HepG2 (cell line): ENCODE data around the gene THRA. TPM values are rescaled to one million over a fixed set of nuclear protein-coding genes. Genes with fewer than 3 reads are reported as not detected.

Experiments used
- CHCHD3 ChIP-seq: sonication (generic); formaldehyde crosslinking; IDR thresholded peaks from 2 replicates; pipeline ENCODE4 v1.8.0; 2022; ENCODE audit warnings: mild to moderate bottlenecking, missing genetic modification reagents, moderate library complexity
- FOXK1 ChIP-seq: sonication (generic); formaldehyde crosslinking; IDR thresholded peaks from 2 replicates; pipeline ENCODE4 v1.4.0; 2020; ENCODE audit warnings: low read depth, missing genetic modification reagents, borderline replicate concordance
- HCFC1 ChIP-seq: fragments of 150-350 bp; IDR thresholded peaks from 2 replicates; pipeline ENCODE4 v1.6.1; 2014; ENCODE audit warnings: low read depth, low read length
- HNRNPK ChIP-seq: fragments of 200-400 bp; formaldehyde crosslinking; IDR thresholded peaks from 2 replicates; pipeline ENCODE4 v1.6.1; 2018; ENCODE audit warnings: low read length, low read depth, moderate library complexity, mild to moderate bottlenecking; ENCODE audit not compliant: poor library complexity, severe bottlenecking
- HNRNPUL1 ChIP-seq: fragments of 200-400 bp; formaldehyde crosslinking; IDR thresholded peaks from 2 replicates; pipeline ENCODE4 v1.6.1; 2017; ENCODE audit warnings: low read depth, mild to moderate bottlenecking, low read length, moderate library complexity
- RBM22 ChIP-seq: fragments of 200-400 bp; formaldehyde crosslinking; optimal IDR thresholded peaks from 2 replicates; pipeline ENCODE3; 2017; ENCODE audit warnings: mild to moderate bottlenecking, low read length, moderate library complexity
- polyA plus RNA-seq, 8 experiments: library from polyadenylated mRNA; depleted of rRNA in 3 of 8; stranded (reverse) in 7 of 8; unstranded in 1 of 8; fragments of >200 nt; fragmentation: Illumina TruSeq in 4 of 8; extraction: Trizol in 4 of 8; gene quantifications; 2 replicates each; pipeline versions ENCODE4 v1.2.1 to v1.2.3, GENCODE V29; 2011 to 2016; ENCODE audit warnings: low read depth in 4 of 8, missing spikeins in 1 of 8, mixed read lengths in 1 of 8; ENCODE audit not compliant: insufficient read depth in 1 of 8
- total RNA-seq, 5 experiments: library from RNA; depleted of rRNA; stranded (reverse); fragments of >200 nt; fragmentation: Illumina TruSeq; extraction: Trizol; gene quantifications; 2 replicates each; pipeline ENCODE4 v1.2.3, GENCODE V29; 2016; ENCODE audit warnings: low read depth in 1 of 5
- TF ChIP-seq, protein P1 (sequence below): sonication (generic); formaldehyde crosslinking; conservative IDR thresholded peaks from 2 replicates; pipeline ENCODE4 v1.4.0; 2020; ENCODE audit warnings: mild to moderate bottlenecking, missing genetic modification reagents, moderate library complexity
- TF ChIP-seq, protein P2 (sequence below): sonication (generic); formaldehyde crosslinking; IDR thresholded peaks from 2 replicates; pipeline ENCODE4 v1.5.0; 2020; ENCODE audit warnings: mild to moderate bottlenecking, missing genetic modification reagents, borderline replicate concordance
- TF ChIP-seq, protein P3 (sequence below), 2 experiments: IDR thresholded peaks; 2 replicates each; pipeline ENCODE4 v1.6.1; 2011 to 2012; ENCODE audit warnings: low read length in 2 of 2, borderline replicate concordance in 1 of 2, low read depth in 1 of 2, mild to moderate bottlenecking in 1 of 2, moderate library complexity in 1 of 2
- TF ChIP-seq, protein P4 (sequence below): sonication (generic); formaldehyde crosslinking; IDR thresholded peaks from 2 replicates; pipeline ENCODE4 v1.5.0; 2020; ENCODE audit warnings: mild to moderate bottlenecking, low read depth, missing genetic modification reagents, borderline replicate concordance
- TF ChIP-seq, protein P5 (sequence below): IDR thresholded peaks from 2 replicates; pipeline ENCODE4 v1.6.1; 2016; ENCODE audit warnings: missing compliant biosample characterization, missing genetic modification reagents, borderline replicate concordance
- TF ChIP-seq, protein P6 (sequence below): sonication (generic); formaldehyde crosslinking; IDR thresholded peaks from 2 replicates; pipeline ENCODE4 v1.5.0; 2020; ENCODE audit warnings: mild to moderate bottlenecking, missing genetic modification reagents

The THRA gene
- total and polyA plus RNA-seq, 2 of the 13 experiments (the other 11 are each of a cell fraction or from before 2014, with no cell fraction given) = 8.0 to 9.9 TPM

DNA sequence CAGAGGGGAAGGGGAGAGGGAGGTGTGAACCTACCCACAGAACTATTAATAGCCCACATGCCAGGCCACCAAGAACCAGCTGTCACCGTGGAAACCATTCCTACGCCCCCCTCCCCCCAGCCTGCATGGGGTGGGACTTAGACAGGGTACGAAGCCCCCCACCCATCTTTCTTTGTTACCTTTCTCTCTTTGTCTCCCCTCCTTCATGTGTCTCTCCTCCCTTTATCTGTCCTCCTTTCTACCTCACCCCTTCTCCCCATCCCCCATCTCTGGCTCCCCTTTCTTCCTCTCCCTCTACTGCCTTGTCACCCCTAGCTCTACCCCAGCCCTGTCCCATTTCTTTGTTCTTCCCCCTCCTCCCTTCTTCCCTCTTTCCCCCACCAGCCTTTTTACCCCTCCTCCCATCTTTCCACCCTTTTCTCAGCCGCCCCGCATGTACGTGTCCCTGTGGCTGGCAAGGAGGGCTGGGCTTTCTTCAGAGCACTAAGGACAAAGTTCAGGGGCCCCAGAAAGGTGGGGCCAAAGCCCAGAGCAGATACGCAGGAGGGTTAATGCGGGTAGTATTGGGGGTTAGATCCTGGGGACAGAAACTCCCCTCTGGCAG is 8.0 kb downstream of the THRA start (continued):
- TF ChIP-seq, protein P1, sequence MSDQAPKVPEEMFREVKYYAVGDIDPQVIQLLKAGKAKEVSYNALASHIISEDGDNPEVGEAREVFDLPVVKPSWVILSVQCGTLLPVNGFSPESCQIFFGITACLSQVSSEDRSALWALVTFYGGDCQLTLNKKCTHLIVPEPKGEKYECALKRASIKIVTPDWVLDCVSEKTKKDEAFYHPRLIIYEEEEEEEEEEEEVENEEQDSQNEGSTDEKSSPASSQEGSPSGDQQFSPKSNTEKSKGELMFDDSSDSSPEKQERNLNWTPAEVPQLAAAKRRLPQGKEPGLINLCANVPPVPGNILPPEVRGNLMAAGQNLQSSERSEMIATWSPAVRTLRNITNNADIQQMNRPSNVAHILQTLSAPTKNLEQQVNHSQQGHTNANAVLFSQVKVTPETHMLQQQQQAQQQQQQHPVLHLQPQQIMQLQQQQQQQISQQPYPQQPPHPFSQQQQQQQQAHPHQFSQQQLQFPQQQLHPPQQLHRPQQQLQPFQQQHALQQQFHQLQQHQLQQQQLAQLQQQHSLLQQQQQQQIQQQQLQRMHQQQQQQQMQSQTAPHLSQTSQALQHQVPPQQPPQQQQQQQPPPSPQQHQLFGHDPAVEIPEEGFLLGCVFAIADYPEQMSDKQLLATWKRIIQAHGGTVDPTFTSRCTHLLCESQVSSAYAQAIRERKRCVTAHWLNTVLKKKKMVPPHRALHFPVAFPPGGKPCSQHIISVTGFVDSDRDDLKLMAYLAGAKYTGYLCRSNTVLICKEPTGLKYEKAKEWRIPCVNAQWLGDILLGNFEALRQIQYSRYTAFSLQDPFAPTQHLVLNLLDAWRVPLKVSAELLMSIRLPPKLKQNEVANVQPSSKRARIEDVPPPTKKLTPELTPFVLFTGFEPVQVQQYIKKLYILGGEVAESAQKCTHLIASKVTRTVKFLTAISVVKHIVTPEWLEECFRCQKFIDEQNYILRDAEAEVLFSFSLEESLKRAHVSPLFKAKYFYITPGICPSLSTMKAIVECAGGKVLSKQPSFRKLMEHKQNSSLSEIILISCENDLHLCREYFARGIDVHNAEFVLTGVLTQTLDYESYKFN (CRISPR knock-in tag) = peak; percentile 89
- TF ChIP-seq, protein P2, sequence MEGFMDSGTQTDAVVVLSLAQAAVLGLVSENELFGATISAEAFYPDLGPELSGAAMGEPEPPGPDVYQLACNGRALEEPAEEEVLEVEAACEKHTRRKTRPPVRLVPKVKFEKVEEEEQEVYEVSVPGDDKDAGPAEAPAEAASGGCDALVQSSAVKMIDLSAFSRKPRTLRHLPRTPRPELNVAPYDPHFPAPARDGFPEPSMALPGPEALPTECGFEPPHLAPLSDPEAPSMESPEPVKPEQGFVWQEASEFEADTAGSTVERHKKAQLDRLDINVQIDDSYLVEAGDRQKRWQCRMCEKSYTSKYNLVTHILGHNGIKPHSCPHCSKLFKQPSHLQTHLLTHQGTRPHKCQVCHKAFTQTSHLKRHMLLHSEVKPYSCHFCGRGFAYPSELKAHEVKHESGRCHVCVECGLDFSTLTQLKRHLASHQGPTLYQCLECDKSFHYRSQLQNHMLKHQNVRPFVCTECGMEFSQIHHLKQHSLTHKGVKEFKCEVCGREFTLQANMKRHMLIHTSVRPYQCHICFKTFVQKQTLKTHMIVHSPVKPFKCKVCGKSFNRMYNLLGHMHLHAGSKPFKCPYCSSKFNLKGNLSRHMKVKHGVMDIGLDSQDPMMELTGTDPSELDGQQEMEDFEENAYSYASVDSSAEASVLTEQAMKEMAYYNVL (CRISPR knock-in tag) = 0 out of 2 replicates have a peak, but pooled peaks have one; percentile 29
- TF ChIP-seq RBM22 (no peak), FOXK1 (CRISPR knock-in tag) (no peak), HNRNPUL1 (no peak), HCFC1 (no peak), CHCHD3 (CRISPR knock-in tag) (no peak), HNRNPK (peak; percentile 69)
- TF ChIP-seq, protein P3, sequence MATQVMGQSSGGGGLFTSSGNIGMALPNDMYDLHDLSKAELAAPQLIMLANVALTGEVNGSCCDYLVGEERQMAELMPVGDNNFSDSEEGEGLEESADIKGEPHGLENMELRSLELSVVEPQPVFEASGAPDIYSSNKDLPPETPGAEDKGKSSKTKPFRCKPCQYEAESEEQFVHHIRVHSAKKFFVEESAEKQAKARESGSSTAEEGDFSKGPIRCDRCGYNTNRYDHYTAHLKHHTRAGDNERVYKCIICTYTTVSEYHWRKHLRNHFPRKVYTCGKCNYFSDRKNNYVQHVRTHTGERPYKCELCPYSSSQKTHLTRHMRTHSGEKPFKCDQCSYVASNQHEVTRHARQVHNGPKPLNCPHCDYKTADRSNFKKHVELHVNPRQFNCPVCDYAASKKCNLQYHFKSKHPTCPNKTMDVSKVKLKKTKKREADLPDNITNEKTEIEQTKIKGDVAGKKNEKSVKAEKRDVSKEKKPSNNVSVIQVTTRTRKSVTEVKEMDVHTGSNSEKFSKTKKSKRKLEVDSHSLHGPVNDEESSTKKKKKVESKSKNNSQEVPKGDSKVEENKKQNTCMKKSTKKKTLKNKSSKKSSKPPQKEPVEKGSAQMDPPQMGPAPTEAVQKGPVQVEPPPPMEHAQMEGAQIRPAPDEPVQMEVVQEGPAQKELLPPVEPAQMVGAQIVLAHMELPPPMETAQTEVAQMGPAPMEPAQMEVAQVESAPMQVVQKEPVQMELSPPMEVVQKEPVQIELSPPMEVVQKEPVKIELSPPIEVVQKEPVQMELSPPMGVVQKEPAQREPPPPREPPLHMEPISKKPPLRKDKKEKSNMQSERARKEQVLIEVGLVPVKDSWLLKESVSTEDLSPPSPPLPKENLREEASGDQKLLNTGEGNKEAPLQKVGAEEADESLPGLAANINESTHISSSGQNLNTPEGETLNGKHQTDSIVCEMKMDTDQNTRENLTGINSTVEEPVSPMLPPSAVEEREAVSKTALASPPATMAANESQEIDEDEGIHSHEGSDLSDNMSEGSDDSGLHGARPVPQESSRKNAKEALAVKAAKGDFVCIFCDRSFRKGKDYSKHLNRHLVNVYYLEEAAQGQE (IDR thresholded peaks at IDR 0.05; ENCODE audit: borderline replicate concordance in 1 of 2, low read depth in 1 of 2, low read length in 2 of 2) = no peak
- TF ChIP-seq, protein P4, sequence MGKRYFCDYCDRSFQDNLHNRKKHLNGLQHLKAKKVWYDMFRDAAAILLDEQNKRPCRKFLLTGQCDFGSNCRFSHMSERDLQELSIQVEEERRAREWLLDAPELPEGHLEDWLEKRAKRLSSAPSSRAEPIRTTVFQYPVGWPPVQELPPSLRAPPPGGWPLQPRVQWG (CRISPR knock-in tag) = no peak
- TF ChIP-seq, protein P5, sequence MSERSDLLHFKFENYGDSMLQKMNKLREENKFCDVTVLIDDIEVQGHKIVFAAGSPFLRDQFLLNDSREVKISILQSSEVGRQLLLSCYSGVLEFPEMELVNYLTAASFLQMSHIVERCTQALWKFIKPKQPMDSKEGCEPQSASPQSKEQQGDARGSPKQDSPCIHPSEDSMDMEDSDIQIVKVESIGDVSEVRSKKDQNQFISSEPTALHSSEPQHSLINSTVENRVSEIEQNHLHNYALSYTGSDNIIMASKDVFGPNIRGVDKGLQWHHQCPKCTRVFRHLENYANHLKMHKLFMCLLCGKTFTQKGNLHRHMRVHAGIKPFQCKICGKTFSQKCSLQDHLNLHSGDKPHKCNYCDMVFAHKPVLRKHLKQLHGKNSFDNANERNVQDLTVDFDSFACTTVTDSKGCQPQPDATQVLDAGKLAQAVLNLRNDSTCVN (CRISPR knock-in tag) = no peak
- TF ChIP-seq, protein P6, sequence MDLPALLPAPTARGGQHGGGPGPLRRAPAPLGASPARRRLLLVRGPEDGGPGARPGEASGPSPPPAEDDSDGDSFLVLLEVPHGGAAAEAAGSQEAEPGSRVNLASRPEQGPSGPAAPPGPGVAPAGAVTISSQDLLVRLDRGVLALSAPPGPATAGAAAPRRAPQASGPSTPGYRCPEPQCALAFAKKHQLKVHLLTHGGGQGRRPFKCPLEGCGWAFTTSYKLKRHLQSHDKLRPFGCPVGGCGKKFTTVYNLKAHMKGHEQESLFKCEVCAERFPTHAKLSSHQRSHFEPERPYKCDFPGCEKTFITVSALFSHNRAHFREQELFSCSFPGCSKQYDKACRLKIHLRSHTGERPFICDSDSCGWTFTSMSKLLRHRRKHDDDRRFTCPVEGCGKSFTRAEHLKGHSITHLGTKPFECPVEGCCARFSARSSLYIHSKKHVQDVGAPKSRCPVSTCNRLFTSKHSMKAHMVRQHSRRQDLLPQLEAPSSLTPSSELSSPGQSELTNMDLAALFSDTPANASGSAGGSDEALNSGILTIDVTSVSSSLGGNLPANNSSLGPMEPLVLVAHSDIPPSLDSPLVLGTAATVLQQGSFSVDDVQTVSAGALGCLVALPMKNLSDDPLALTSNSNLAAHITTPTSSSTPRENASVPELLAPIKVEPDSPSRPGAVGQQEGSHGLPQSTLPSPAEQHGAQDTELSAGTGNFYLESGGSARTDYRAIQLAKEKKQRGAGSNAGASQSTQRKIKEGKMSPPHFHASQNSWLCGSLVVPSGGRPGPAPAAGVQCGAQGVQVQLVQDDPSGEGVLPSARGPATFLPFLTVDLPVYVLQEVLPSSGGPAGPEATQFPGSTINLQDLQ (CRISPR knock-in tag) = no peak
